Thymus (tissue), 11 donors: ENCODE results near the gene PABPC1L. TPM values are rescaled to one million over a fixed set of nuclear protein-coding genes. Genes with fewer than 3 reads are reported as not detected.

Experiments
- DNase-seq, 9 donors: peaks; one replicate each; pipeline ENCODE4 v3.0.0-alpha.2; 2013; ENCODE audit warnings: low spot score in 9 of 9, low read depth in 6 of 9, missing footprints in 1 of 9
- H3K27ac ChIP-seq, 2 donors: one replicate each; pipeline ENCODE4 v1.5.1; 2013; ENCODE audit warnings: control low read depth in 1 of 2, low read depth in 1 of 2, low read length in 1 of 2, mild to moderate bottlenecking in 1 of 2, moderate library complexity in 1 of 2
- H3K27me3 ChIP-seq, 2 donors: one replicate each; pipeline ENCODE4 v1.5.1; 2013; ENCODE audit warnings: low read length in 1 of 2; ENCODE audit not compliant: control insufficient read depth in 2 of 2, insufficient read depth in 1 of 2
- H3K36me3 ChIP-seq, 2 donors: one replicate each; pipeline ENCODE4 v1.5.1; 2013; ENCODE audit warnings: low read length in 1 of 2, mild to moderate bottlenecking in 1 of 2, moderate library complexity in 1 of 2; ENCODE audit not compliant: control insufficient read depth in 2 of 2, insufficient read depth in 2 of 2
- H3K4me1 ChIP-seq, 2 donors: one replicate each; pipeline ENCODE4 v1.5.1; 2013; ENCODE audit warnings: low read length in 2 of 2; ENCODE audit not compliant: control insufficient read depth in 2 of 2, insufficient read depth in 2 of 2
- H3K4me3 ChIP-seq, 2 donors: one replicate each; pipeline ENCODE4 v1.5.1; 2013; ENCODE audit warnings: low read length in 2 of 2, control low read depth in 1 of 2, mild to moderate bottlenecking in 1 of 2
- H3K9me3 ChIP-seq, 2 donors: one replicate each; pipeline ENCODE4 v1.5.1; 2013; ENCODE audit warnings: low read length in 1 of 2, mild to moderate bottlenecking in 1 of 2; ENCODE audit not compliant: control insufficient read depth in 2 of 2, insufficient read depth in 1 of 2
- WGBS: extraction: QIAGEN DNeasy Blood & Tissue Kit; methylation state at CpG from one replicate; pipeline ENCODE4 v1.1.7; 2013; 5-methylcytosine and 5-hydroxymethylcytosine counted together
- polyA plus RNA-seq: library from polyadenylated mRNA; stranded (reverse); fragments of 200-250 nt; gene quantifications from one replicate; pipeline ENCODE4 v1.2.3, GENCODE V29; 2013
- total RNA-seq: library from RNA; stranded (reverse); fragments of 120-200 nt; gene quantifications from one replicate; pipeline ENCODE4 v1.2.4, GENCODE V29; 2013
- donor health status: healthy.

PABPC1L gene
- total and polyA plus RNA-seq, 2 donors = 7.2 to 131 TPM

DNA sequence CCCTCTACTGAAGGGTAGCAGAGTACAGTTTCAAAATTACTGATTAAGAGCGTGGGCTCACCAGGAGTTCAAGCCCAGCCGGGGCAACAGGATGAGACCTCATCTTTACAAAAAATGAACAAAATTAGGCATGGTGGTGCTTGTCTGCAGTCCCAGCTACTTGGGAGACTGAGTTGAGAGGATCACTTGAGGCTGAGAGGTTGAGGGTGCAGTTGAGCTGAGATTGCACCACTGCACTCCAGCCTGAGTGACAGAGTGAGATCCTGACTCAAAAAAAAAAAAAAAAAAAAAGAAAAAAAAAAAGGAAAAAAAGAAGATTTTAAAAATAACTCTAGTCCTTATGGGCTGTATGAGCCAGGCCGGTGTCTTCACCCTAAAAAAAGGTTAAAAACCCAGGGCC is 18.7 kb downstream of the PABPC1L start:
- Histone ChIP-seq H3K36me3 (peaks cover 13 to 19% of the 10 kb centered on the region in 2 donors), H3K27ac (no peak overlapping the region), H3K27me3 (no peaks in the 10 kb centered on the region), H3K9me3 (no peaks in the 10 kb centered on the region), H3K4me1 (no peaks in the 10 kb centered on the region), H3K4me3 (no peak overlapping the region)
- WGBS = 80% methylated on average over 3 of the region's 3 CpGs
- no peak for DNase-seq

DNA sequence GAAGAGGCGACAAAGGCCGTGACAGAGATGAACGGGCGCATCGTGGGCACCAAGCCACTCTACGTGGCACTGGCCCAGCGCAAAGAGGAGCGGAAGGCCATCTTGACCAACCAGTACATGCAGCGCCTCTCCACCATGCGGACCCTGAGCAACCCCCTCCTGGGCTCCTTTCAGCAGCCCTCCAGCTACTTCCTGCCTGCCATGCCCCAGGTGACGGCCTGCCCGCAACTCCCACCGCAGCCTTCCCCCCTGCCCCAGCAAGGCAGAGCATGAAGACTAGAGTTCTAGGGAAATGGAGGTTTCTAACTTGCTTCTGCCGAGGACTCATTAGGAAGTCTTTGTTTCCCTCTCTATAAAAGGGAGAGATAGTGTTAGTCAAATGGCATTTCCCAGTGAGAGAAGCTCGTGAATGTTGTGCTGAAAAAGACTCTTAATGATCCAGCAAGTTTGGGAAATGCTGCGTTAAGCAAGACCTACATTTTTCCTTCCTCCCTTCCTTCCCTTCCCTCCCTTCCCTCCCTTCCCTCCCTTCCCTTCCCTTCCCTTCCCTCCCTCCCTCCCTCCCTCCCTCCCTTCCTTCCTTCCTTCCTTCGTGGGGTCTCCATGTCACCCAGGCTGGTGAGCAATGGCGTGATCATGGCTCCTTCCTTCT is 20.8 kb downstream of the PABPC1L start:
- no peak for DNase-seq
- 95% methylated on average over 18 of the region's 18 CpGs for WGBS
- H3K9me3 ChIP-seq = no peaks in the 10 kb centered on the region
- no peaks in the 10 kb centered on the region for H3K4me1 ChIP-seq
- H3K4me3 ChIP-seq = no peak overlapping the region
- H3K27ac ChIP-seq = no peak overlapping the region
- H3K36me3 ChIP-seq = peaks cover 19 to 20% of the 10 kb centered on the region in 2 donors
- H3K27me3 ChIP-seq = no peaks in the 10 kb centered on the region

DNA sequence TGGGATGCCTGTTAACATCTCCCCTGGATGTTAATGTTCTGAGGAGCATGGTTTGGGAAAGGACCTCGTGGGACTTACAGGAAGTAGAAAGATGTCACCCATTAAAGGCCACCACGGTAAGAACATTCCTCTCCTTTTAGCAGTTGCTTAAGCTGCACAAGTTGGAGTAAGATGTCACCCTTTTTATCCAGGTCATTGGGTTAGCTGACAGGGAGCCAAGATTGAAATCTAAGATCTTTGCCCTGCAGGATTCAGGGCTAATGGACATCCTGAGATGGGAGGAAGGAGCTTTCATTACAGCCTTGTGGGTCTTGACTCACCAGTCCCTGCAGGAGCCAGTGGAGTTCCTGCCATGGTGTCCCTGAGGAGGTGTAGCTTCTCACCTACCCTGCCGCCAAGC is 22.1 kb downstream of the PABPC1L start:
- Histone ChIP-seq H3K36me3 (peaks cover 26 to 27% of the 10 kb centered on the region in 2 donors), H3K9me3 (no peaks in the 10 kb centered on the region), H3K27me3 (no peaks in the 10 kb centered on the region), H3K4me3 (no peak overlapping the region), H3K4me1 (no peaks in the 10 kb centered on the region), H3K27ac (no peak overlapping the region)
- WGBS = 94% methylated on average over 3 of the region's 3 CpGs
- no peak for DNase-seq

DNA sequence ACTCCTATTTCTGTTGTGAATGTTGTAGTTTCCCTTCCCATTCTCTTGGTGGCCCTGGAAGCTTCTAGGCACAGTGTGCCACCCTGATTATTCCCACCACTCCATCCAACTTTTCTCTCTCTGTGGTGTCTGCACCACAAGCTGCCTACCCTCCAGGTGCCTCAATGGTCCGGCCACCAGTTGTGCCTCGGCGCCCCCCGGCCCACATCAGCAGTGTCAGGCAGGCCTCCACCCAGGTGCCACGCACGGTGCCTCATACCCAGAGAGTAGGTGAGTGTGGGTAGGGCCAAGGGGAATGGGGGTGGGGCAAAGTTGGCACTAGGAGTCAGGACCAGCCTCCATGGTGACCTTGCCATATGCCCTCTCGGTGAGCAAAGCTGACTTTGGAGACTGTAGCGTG is 23.1 kb downstream of the PABPC1L start:
- no peaks in the 10 kb centered on the region for H3K27me3 ChIP-seq
- no peak overlapping the region for H3K27ac ChIP-seq
- H3K4me3 ChIP-seq = no peak overlapping the region
- 99% methylated on average over 8 of the region's 8 CpGs for WGBS
- H3K4me1 ChIP-seq = no peaks in the 10 kb centered on the region
- H3K36me3 ChIP-seq = peaks cover 32% of the 10 kb centered on the region in 2 donors
- no peaks in the 10 kb centered on the region for H3K9me3 ChIP-seq
- DNase-seq = no peak

DNA sequence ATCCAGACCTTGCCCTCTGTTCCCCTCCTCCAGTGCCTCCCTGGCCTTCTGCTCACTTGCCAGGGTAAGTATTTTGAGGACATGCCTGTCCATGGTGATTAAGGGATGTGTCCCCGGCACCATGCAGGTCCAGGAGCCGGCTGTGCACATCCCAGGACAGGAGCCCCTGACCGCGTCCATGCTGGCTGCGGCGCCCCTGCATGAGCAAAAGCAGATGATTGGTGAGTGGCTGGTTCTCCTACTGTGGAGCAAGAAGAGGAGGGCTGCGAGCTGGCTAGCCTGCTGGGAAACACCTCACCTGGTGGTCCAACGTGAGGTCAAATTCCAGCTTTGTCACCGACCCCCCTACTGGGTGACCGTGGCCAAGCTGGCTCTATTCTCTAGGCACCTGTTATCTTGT is 26.6 kb downstream of the PABPC1L start:
- peaks cover 47 to 53% of the 10 kb centered on the region in 2 donors for H3K36me3 ChIP-seq
- DNase-seq = no peak
- H3K4me3 ChIP-seq = no peak overlapping the region

DNA sequence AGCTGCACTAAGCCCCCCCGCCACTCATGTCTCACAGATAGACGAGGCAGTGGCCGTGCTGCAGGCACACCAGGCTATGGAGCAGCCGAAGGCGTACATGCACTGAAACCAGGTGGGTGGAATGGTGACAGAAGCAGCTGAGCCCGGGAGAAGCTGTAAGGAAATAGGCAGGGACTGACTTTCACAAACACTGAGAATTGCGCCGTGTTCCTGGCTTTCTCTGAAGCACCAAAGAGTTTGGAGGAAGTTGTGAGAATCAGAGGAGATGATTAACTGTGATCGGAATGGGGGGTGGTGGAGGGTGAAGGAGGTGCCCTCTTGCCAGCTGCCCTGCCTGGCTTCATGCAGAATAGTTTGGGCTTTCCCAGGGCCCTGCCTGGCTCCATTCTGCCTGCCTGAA is 28.8 kb downstream of the PABPC1L start:
- Histone ChIP-seq H3K27me3 (no peaks in the 10 kb centered on the region), H3K4me3 (no peak overlapping the region), H3K36me3 (peaks cover 55 to 62% of the 10 kb centered on the region in 2 donors), H3K4me1 (no peaks in the 10 kb centered on the region), H3K27ac (no peak overlapping the region), H3K9me3 (no peaks in the 10 kb centered on the region)
- DNase-seq = no peak
- WGBS = 97% methylated on average over 9 of the region's 9 CpGs

More for the DNA sequence above, 26.6 kb downstream of the PABPC1L start:
- Histone ChIP-seq H3K27me3 (no peaks in the 10 kb centered on the region), H3K9me3 (no peaks in the 10 kb centered on the region), H3K4me1 (no peaks in the 10 kb centered on the region), H3K27ac (no peak overlapping the region)
- WGBS = 97% methylated on average over 10 of the region's 10 CpGs

DNA sequence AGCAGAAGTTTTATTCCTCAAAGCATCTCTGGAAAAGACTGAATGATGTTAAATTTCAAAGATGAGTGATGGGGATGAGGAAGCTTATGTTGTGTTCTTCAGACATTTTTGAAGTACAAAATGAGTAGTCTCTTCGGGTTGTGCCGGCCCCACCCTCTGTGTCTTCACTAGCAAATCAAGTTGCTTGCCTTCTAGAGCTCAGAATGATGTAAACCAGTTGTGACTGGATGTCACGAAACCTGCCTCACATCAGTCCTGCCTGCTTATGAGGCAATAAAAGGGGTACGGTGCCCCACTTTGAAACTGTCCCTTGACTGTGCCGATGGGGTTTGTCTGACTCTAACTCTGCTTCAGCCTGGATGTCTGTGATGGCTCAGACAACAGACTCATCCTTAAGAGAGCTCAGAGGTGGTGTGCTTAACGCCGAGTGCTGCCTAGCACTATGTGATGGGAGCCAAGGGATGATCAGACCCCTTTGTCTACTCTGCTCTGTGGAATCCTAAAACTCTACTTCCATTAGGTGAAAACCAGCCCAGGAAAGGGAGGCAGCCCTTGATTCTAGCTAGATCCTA is 31.3 kb downstream of the PABPC1L start:
- Histone ChIP-seq H3K4me1 (no peaks in the 10 kb centered on the region), H3K27me3 (no peaks in the 10 kb centered on the region), H3K36me3 (peaks cover 62 to 63% of the 10 kb centered on the region in 2 donors), H3K27ac (no peak overlapping the region), H3K4me3 (no peak overlapping the region), H3K9me3 (no peaks in the 10 kb centered on the region)
- no peak for DNase-seq
- WGBS = 98% methylated on average over 7 of the region's 7 CpGs

DNA sequence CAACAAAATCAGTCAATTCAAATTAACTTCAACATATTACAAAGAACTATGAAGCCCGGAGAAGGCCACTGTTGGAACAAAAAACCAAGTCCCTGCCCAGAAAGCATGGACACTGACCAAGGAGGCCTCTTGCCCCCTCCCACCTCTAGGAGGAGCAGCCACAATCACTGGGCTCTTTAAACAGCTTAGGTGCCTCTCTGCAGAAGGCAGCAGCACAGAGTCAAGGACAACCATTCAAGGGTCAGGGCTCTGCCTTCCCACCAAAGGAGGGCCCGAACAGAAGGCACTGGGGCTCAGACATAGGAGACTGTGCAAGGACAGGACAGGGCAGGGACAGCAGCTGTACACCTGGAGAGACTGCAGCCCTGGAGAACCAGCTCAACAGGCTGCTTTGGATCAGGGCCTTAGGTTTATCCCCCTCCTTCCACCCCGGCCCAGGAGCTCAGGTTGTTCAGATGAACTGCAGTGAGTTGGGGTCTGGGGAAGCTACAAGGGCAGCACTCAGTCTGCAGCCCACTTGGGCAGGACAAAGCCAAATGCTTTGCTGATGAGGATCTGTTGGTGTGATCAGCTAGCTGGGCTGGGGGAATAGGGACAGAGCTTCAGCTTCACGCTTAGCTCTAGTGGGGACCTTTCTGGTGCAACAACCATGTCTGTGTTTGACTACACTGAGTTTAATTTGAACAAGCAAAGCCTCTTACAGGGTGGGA is 32.6 kb downstream of the PABPC1L start:
- no peak overlapping the region for H3K27ac ChIP-seq
- H3K4me1 ChIP-seq = no peaks in the 10 kb centered on the region
- H3K36me3 ChIP-seq = peaks cover 58 to 63% of the 10 kb centered on the region in 2 donors
- 98% methylated on average over 4 of the region's 4 CpGs for WGBS
- DNase-seq = no peak
- H3K4me3 ChIP-seq = no peak overlapping the region
- H3K9me3 ChIP-seq = no peaks in the 10 kb centered on the region
- no peaks in the 10 kb centered on the region for H3K27me3 ChIP-seq

DNA sequence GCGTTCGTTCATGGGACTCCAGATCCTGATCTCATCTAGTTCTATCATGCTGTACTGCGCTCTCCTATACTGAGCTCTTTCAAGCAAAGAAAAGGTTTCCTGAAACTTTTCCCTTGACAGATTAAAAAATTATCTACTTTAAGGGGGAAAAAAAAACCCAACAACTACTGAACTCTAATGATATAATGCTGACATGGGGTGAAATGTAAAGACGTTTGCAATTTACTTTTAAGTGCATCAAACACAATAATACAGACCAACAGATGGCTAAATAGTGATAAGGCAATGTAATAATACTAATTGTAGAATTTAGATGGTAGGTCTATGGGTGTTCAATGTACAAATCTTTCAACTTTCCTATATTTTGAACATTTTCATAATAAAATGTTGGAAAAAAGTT is 34.0 kb downstream of the PABPC1L start:
- H3K27me3 ChIP-seq = no peaks in the 10 kb centered on the region
- no peak overlapping the region for H3K4me3 ChIP-seq
- WGBS = 98% methylated on average over 4 of the region's 4 CpGs
- no peaks in the 10 kb centered on the region for H3K4me1 ChIP-seq
- DNase-seq = no peak
- H3K36me3 ChIP-seq = peaks cover 56 to 68% of the 10 kb centered on the region in 2 donors
- H3K27ac ChIP-seq = no peak overlapping the region
- H3K9me3 ChIP-seq = no peaks in the 10 kb centered on the region
